Uterus (tissue), 2 donors: ENCODE data around the gene TRMT2A.

ENCODE experiments used
- POLR2A ChIP-seq, 2 donors: fragments of 450-650 bp; IDR thresholded peaks; one replicate each; pipeline ENCODE4 v1.6.1; 2016; ENCODE audit warnings: antibody characterized with exemption in 2 of 2, mild to moderate bottlenecking in 1 of 2, moderate library complexity in 1 of 2
- TF ChIP-seq, protein P1 (sequence below), 4 experiments: fragments of 200-600 bp in 2 of 4; fragments of 450-650 bp in 2 of 4; sonication (generic) in 2 of 4; IDR thresholded peaks; one replicate each; pipeline ENCODE4 v1.5.1; 2016 to 2019; ENCODE audit warnings: antibody characterized with exemption in 4 of 4, mild to moderate bottlenecking in 2 of 4, moderate library complexity in 1 of 4

DNA sequence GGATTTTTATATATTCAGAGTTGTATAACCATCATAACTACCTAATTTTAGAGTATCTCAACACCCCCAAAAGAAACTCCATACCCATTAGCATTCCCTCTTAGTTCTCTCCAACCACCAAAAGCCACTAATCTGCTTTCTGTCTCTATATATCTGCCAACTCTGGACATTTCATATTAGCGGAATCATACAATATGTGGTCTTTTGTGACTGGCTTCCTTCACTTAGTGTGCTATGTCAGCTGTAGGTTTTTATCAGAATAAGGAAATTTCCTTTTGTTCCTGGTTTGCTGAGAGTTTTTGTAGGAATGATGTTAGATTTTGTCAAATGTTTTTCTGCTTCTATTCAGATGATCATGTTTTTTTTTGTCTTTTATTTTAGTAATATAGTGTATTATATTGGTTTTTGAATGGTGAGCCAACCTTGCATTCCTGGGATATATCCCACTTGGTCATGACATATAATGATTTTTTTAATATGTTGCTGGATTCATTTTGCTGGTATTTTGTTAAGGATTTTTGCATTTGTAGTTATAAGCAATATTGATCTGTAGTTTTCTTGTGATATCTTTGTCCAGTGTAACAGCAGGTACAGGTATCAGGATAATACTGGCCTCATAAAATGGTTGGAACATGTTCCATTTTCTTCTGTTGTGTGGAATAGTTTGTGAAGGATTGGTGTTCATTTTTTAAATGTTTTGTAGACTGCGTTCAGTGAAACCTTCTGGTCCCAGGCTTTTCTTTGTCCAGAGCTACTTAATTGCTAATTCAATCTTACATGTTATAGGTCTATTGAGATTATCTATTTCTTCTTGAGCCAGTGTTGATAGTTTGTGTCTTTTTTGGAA is 20.2 kb downstream of the TRMT2A start:
- TF ChIP-seq, protein P1, sequence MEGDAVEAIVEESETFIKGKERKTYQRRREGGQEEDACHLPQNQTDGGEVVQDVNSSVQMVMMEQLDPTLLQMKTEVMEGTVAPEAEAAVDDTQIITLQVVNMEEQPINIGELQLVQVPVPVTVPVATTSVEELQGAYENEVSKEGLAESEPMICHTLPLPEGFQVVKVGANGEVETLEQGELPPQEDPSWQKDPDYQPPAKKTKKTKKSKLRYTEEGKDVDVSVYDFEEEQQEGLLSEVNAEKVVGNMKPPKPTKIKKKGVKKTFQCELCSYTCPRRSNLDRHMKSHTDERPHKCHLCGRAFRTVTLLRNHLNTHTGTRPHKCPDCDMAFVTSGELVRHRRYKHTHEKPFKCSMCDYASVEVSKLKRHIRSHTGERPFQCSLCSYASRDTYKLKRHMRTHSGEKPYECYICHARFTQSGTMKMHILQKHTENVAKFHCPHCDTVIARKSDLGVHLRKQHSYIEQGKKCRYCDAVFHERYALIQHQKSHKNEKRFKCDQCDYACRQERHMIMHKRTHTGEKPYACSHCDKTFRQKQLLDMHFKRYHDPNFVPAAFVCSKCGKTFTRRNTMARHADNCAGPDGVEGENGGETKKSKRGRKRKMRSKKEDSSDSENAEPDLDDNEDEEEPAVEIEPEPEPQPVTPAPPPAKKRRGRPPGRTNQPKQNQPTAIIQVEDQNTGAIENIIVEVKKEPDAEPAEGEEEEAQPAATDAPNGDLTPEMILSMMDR (IDR thresholded peaks at IDR 0.05), result no peak
- no peak for TF ChIP-seq POLR2A (IDR thresholded peaks at IDR 0.05)
